ENCODE data around the gene SSH2.

DNA sequence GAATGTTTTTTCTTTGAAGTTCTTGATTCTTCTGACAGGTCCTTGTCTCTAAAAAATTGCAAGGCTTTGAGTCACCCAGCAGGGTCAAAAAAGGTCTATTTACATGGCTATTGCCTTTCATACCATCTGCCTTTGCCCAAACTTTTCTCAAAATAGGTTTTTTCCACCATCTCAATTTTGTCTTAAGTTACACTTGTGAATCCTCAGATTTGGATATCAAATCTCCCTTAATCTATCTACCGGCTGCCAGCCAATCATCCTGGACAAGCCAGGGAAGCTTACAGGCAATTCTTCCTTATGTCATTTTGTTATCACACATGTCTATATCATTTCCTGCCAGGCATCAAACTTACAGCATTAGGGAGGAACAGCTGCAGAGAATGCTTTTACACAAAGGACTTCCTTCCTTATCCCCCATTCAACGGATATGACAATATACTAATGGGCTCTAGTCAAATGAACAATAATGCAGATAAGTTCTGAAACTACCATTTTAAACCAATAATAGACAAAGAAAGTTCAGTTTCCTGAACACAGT, 203.2 kb downstream of the SSH2 start:
- TF ChIP-seq, protein P1, sequence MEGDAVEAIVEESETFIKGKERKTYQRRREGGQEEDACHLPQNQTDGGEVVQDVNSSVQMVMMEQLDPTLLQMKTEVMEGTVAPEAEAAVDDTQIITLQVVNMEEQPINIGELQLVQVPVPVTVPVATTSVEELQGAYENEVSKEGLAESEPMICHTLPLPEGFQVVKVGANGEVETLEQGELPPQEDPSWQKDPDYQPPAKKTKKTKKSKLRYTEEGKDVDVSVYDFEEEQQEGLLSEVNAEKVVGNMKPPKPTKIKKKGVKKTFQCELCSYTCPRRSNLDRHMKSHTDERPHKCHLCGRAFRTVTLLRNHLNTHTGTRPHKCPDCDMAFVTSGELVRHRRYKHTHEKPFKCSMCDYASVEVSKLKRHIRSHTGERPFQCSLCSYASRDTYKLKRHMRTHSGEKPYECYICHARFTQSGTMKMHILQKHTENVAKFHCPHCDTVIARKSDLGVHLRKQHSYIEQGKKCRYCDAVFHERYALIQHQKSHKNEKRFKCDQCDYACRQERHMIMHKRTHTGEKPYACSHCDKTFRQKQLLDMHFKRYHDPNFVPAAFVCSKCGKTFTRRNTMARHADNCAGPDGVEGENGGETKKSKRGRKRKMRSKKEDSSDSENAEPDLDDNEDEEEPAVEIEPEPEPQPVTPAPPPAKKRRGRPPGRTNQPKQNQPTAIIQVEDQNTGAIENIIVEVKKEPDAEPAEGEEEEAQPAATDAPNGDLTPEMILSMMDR (IDR thresholded peaks at IDR 0.05; ENCODE audit: low read depth, low read length, missing input control): no peak
- TF ChIP-seq RAD21 (IDR thresholded peaks at IDR 0.05): no peak
- no peak for TF ChIP-seq REST (IDR thresholded peaks at IDR 0.05)
- peak; percentile 20 for TF ChIP-seq SP1 (IDR thresholded peaks at IDR 0.05)
